CD14-positive monocyte (primary cell): ENCODE data around the gene METTL24. TPM values are rescaled to one million over a fixed set of nuclear protein-coding genes. Genes with fewer than 3 reads are reported as not detected.

Experiments
- DNase-seq, 3 donors: peaks; one replicate each; pipeline ENCODE4 v3.0.0-alpha.2; 2011 to 2022
- H2AFZ ChIP-seq: 2 replicates; pipeline ENCODE4 v1.6.0; 2012; ENCODE audit warnings: mild to moderate bottlenecking, low read depth, low read length, inconsistent platforms; ENCODE audit not compliant: insufficient read depth, poor library complexity, severe bottlenecking
- H3K27ac ChIP-seq, 2 donors: 1 replicate in 1 of 2; 2 replicates in 1 of 2; pipeline ENCODE4 v1.5.1; 2012 to 2013; ENCODE audit warnings: low read length in 2 of 2, control low read depth in 1 of 2, inconsistent platforms in 1 of 2, low read depth in 1 of 2, mild to moderate bottlenecking in 1 of 2
- H3K27me3 ChIP-seq, 2 donors: one replicate each; pipeline versions ENCODE4 v1.6.0 to v1.6.1; 2011 to 2013; ENCODE audit warnings: low read length in 2 of 2; ENCODE audit not compliant: control insufficient read depth in 2 of 2, insufficient read depth in 2 of 2
- H3K36me3 ChIP-seq, 2 donors: replicated peaks in 1 of 2; 1 replicate in 1 of 2; 2 replicates in 1 of 2; pipeline versions ENCODE4 v1.5.1 to v1.6.1; 2012 to 2013; ENCODE audit warnings: low read length in 2 of 2, control low read depth in 1 of 2, inconsistent platforms in 1 of 2, mild to moderate bottlenecking in 1 of 2; ENCODE audit not compliant: insufficient read depth in 2 of 2, control insufficient read depth in 1 of 2
- H3K4me1 ChIP-seq, 2 donors: 1 replicate in 1 of 2; 2 replicates in 1 of 2; pipeline versions ENCODE4 v1.5.1 to v1.6.1; 2012 to 2013; ENCODE audit warnings: low read length in 2 of 2, control low read depth in 1 of 2, inconsistent platforms in 1 of 2, mild to moderate bottlenecking in 1 of 2, moderate library complexity in 1 of 2; ENCODE audit not compliant: insufficient read depth in 2 of 2, control insufficient read depth in 1 of 2
- H3K4me2 ChIP-seq: replicated peaks from 2 replicates; pipeline ENCODE3; 2012; ENCODE audit warnings: low read length, moderate library complexity, mild to moderate bottlenecking; ENCODE audit not compliant: poor library complexity, severe bottlenecking; ENCODE audit errors: extremely low read depth
- H3K4me3 ChIP-seq, 3 experiments: fragments of 200-600 bp in 1 of 3; sonication (generic) in 1 of 3; replicated peaks in 1 of 3; 1 replicate in 2 of 3; 2 replicates in 1 of 3; pipeline ENCODE4 v1.5.1; 2011 to 2013; ENCODE audit warnings: low read length in 3 of 3, mild to moderate bottlenecking in 3 of 3, control low read depth in 2 of 3, low read depth in 2 of 3, inconsistent platforms in 1 of 3, moderate library complexity in 1 of 3
- H3K79me2 ChIP-seq: 2 replicates; pipeline ENCODE4 v1.6.0; 2012; ENCODE audit warnings: mild to moderate bottlenecking, control low read depth, inconsistent platforms, low read length, moderate library complexity; ENCODE audit not compliant: insufficient read depth
- H3K9ac ChIP-seq: 2 replicates; pipeline ENCODE4 v1.6.0; 2017; ENCODE audit warnings: low read length, mild to moderate bottlenecking; ENCODE audit not compliant: insufficient read depth, poor library complexity, severe bottlenecking
- H3K9me3 ChIP-seq, 2 donors: replicated peaks in 1 of 2; 1 replicate in 1 of 2; 2 replicates in 1 of 2; pipeline versions ENCODE4 v1.5.1 to v1.6.1; 2012 to 2013; ENCODE audit warnings: low read length in 2 of 2, control low read depth in 1 of 2; ENCODE audit not compliant: control insufficient read depth in 1 of 2, insufficient read depth in 1 of 2
- H4K20me1 ChIP-seq: 2 replicates; pipeline ENCODE4 v1.6.0; 2012; ENCODE audit warnings: mild to moderate bottlenecking, low read length, control low read depth, moderate library complexity; ENCODE audit not compliant: insufficient read depth
- H3K27ac Mint-ChIP-seq, 7 donors: one replicate each; pipeline ENCODE4 v1.8.0; 2020; ENCODE audit warnings: mild to moderate bottlenecking in 7 of 7, mixed read lengths in 7 of 7, moderate library complexity in 6 of 7, inconsistent platforms in 2 of 7
- H3K27me3 Mint-ChIP-seq, 3 donors: one replicate each; pipeline ENCODE4 v1.8.0; 2021 to 2022; ENCODE audit warnings: low read depth in 3 of 3, mild to moderate bottlenecking in 3 of 3, mixed read lengths in 3 of 3, moderate library complexity in 3 of 3, inconsistent platforms in 1 of 3
- H3K36me3 Mint-ChIP-seq, 2 donors: one replicate each; pipeline ENCODE4 v1.8.0; 2020; ENCODE audit warnings: mixed read lengths in 2 of 2, inconsistent platforms in 1 of 2, mild to moderate bottlenecking in 1 of 2
- H3K4me1 Mint-ChIP-seq: one replicate; pipeline ENCODE4 v1.8.0; 2020; ENCODE audit warnings: mild to moderate bottlenecking, mixed read lengths
- H3K4me3 Mint-ChIP-seq, 2 donors: one replicate each; pipeline ENCODE4 v1.8.0; 2020; ENCODE audit warnings: mild to moderate bottlenecking in 2 of 2, mixed read lengths in 2 of 2, moderate library complexity in 1 of 2
- H3K9me3 Mint-ChIP-seq, 7 donors: one replicate each; pipeline ENCODE4 v1.8.0; 2020 to 2022; ENCODE audit warnings: mixed read lengths in 7 of 7, mild to moderate bottlenecking in 6 of 7, moderate library complexity in 6 of 7, inconsistent platforms in 2 of 7
- WGBS: methylation state at CpG from one replicate; pipeline ENCODE4 v1.1.5; 2013; ENCODE audit warnings: missing lambda C conversion rate; ENCODE audit not compliant: insufficient coverage; 5-methylcytosine and 5-hydroxymethylcytosine counted together
- intact Hi-C, 2 donors: fragments of 100-400 bp; cut with micrococcal nuclease; formaldehyde crosslinking; loops; one replicate each; pipeline versions ENCODE4 v1.15.0 to v1.15.1; 2023
- polyA plus RNA-seq, 3 donors: library from polyadenylated mRNA; depleted of rRNA in 1 of 3; unstranded in 2 of 3; stranded (reverse) in 1 of 3; fragments of 300-500 nt in 2 of 3; fragments of >200 nt in 1 of 3; fragmentation: Illumina TruSeq in 2 of 3; gene quantifications; 1 replicate in 2 of 3; 2 replicates in 1 of 3; pipeline ENCODE4 v1.2.3, GENCODE V29; 2012 to 2021
- TF ChIP-seq, protein P1 (sequence below): fragments of 200-600 bp; IDR thresholded peaks from one replicate; pipeline ENCODE4 v1.8.0; 2022; ENCODE audit warnings: antibody characterized with exemption, mild to moderate bottlenecking

Gene METTL24
- polyA plus RNA-seq, 3 donors, result not detected

DNA sequence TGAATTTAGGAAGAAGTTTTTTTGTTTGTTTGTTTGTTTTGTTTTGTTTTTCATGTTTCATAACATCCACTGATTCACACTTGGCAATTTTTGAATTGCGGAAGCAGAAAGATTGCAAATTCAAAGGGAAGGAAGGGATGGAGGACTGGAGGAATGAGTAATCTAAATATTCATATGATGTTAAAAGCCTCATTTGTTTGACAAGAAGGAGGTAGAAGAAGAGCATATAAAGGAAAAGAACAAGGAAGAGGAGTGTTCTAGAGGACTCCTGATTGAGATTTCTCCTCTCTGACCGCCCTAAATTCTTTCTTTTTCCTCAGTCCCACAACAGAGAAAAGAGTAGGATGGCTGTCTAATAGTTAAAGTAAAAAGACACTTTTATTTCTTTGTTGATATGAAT lies 88.5 kb downstream of the METTL24 start:
- peaks cover 0 to 6% (median 2%) of the 10 kb centered on the region in 7 donors for H3K9me3 Mint-ChIP-seq
- Histone ChIP-seq H3K9ac (no peak overlapping the region), H2AFZ (no peak overlapping the region), H3K9me3 (no peaks in the 10 kb centered on the region), H3K4me1 (no peaks in the 10 kb centered on the region), H3K4me3 (no peak overlapping the region), H3K27ac (no peak overlapping the region), H3K27me3 (no peaks in the 10 kb centered on the region), H3K79me2 (no peaks in the 10 kb centered on the region), H3K36me3 (no peaks in the 10 kb centered on the region), H4K20me1 (no peaks in the 10 kb centered on the region), H3K4me2 (no peak overlapping the region)
- peaks cover 0 to 4% (median 0%) of the 10 kb centered on the region in 3 donors for H3K27me3 Mint-ChIP-seq
- TF ChIP-seq, protein P1, sequence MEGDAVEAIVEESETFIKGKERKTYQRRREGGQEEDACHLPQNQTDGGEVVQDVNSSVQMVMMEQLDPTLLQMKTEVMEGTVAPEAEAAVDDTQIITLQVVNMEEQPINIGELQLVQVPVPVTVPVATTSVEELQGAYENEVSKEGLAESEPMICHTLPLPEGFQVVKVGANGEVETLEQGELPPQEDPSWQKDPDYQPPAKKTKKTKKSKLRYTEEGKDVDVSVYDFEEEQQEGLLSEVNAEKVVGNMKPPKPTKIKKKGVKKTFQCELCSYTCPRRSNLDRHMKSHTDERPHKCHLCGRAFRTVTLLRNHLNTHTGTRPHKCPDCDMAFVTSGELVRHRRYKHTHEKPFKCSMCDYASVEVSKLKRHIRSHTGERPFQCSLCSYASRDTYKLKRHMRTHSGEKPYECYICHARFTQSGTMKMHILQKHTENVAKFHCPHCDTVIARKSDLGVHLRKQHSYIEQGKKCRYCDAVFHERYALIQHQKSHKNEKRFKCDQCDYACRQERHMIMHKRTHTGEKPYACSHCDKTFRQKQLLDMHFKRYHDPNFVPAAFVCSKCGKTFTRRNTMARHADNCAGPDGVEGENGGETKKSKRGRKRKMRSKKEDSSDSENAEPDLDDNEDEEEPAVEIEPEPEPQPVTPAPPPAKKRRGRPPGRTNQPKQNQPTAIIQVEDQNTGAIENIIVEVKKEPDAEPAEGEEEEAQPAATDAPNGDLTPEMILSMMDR, result no peak
- no peak overlapping the region for H3K4me3 Mint-ChIP-seq
- no peaks in the 10 kb centered on the region for H3K36me3 Mint-ChIP-seq
- intact Hi-C loops, result no loop called here
- no peak overlapping the region for H3K27ac Mint-ChIP-seq
- no peak for DNase-seq
- WGBS, result no CpG with 5 or more reads among the region's 2 CpGs
- no peaks in the 10 kb centered on the region for H3K4me1 Mint-ChIP-seq

DNA sequence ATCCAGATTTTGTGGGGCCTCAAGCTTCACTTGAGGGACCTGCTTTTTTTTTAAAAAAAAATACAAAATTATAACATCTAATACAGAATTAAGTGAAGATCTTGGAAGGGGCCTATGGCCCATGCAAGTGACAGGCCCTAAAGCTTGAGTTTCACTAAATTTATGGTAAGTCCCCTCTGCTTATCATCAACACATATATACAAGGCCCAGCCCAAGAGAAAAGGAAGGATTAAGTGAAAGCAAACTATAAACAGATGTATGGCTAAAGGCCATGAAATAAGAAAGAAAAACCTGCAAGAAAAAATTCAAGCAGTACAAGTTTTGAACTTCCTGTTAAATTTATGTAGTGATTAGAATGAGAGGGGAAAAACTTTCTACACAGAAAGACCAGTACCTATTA lies 91.2 kb downstream of the METTL24 start:
- Histone ChIP-seq H3K27ac (no peak overlapping the region), H2AFZ (no peak overlapping the region), H3K4me1 (no peaks in the 10 kb centered on the region), H3K79me2 (no peaks in the 10 kb centered on the region), H4K20me1 (no peaks in the 10 kb centered on the region), H3K9me3 (no peaks in the 10 kb centered on the region), H3K36me3 (no peaks in the 10 kb centered on the region), H3K4me3 (no peak overlapping the region), H3K27me3 (no peaks in the 10 kb centered on the region), H3K4me2 (no peak overlapping the region), H3K9ac (no peak overlapping the region)
- Mint-ChIP-seq H3K27ac (no peak overlapping the region), H3K4me3 (no peak overlapping the region), H3K4me1 (no peaks in the 10 kb centered on the region), H3K36me3 (no peaks in the 10 kb centered on the region), H3K27me3 (peaks cover 2 to 4% (median 2%) of the 10 kb centered on the region in 3 donors), H3K9me3 (peaks cover 0 to 6% (median 5%) of the 10 kb centered on the region in 7 donors)
- TF ChIP-seq, protein P1, result no peak
- intact Hi-C loops, result no loop called here
- no peak for DNase-seq
